ENCODE measurements around the gene EEFSEC. TPM values are rescaled to one million over a fixed set of nuclear protein-coding genes. Genes with fewer than 3 reads are reported as not detected.

The EEFSEC gene
- total RNA-seq, 1 donor from 2014 or later = 10.1 TPM

GRCh38 chr3:128193168-128193567 is 39.9 kb downstream of the EEFSEC start:
- H3K4me3 ChIP-seq (ENCODE audit: low read depth, low read length) = no peak overlapping the region
- no peak for TF ChIP-seq CTCF (conservative IDR thresholded peaks at IDR 0.05; ENCODE audit: low read depth, low read length)
- no peak for DNase-seq (ENCODE audit: low read depth)

GRCh38 chr3:128194843-128195242 is 41.6 kb downstream of the EEFSEC start:
- no peak for DNase-seq (ENCODE audit: low read depth)
- no peak overlapping the region for H3K4me3 ChIP-seq (ENCODE audit: low read depth, low read length)
- TF ChIP-seq CTCF (conservative IDR thresholded peaks at IDR 0.05; ENCODE audit: low read depth, low read length) = no peak

- DNase-seq (ENCODE audit: low read depth) = no peak
- no peak for TF ChIP-seq CTCF (conservative IDR thresholded peaks at IDR 0.05; ENCODE audit: low read depth, low read length)
- H3K4me3 ChIP-seq (ENCODE audit: low read depth, low read length) = no peak overlapping the region
Observed at GRCh38 chr3:128195369-128195768, 42.1 kb downstream of the EEFSEC start.

- DNase-seq (ENCODE audit: low read depth) = no peak
- TF ChIP-seq CTCF (conservative IDR thresholded peaks at IDR 0.05; ENCODE audit: low read depth, low read length) = no peak
- no peak overlapping the region for H3K4me3 ChIP-seq (ENCODE audit: low read depth, low read length)
Observed at GRCh38 chr3:128195802-128196201, 42.5 kb downstream of the EEFSEC start.

GRCh38 chr3:128196647-128197046 is 43.4 kb downstream of the EEFSEC start:
- H3K4me3 ChIP-seq (ENCODE audit: low read depth, low read length) = no peak overlapping the region

GRCh38 chr3:128197855-128198254 is 44.6 kb downstream of the EEFSEC start:
- no peak overlapping the region for H3K4me3 ChIP-seq (ENCODE audit: low read depth, low read length)
- TF ChIP-seq CTCF (conservative IDR thresholded peaks at IDR 0.05; ENCODE audit: low read depth, low read length) = no peak
- DNase-seq (ENCODE audit: low read depth) = no peak

More at GRCh38 chr3:128196647-128197046, 43.4 kb downstream of the EEFSEC start:
- no peak for TF ChIP-seq CTCF (conservative IDR thresholded peaks at IDR 0.05; ENCODE audit: low read depth, low read length)
- DNase-seq (ENCODE audit: low read depth) = no peak

GRCh38 chr3:128198313-128198712 is 45.0 kb downstream of the EEFSEC start:
- no peak for TF ChIP-seq CTCF (conservative IDR thresholded peaks at IDR 0.05; ENCODE audit: low read depth, low read length)
- no peak overlapping the region for H3K4me3 ChIP-seq (ENCODE audit: low read depth, low read length)
- no peak for DNase-seq (ENCODE audit: low read depth)

Data from epithelial cell of proximal tubule (primary cell).